Left colon (tissue), 2 donors: ENCODE results near the gene SIPA1. TPM values are rescaled to one million over a fixed set of nuclear protein-coding genes. Genes with fewer than 3 reads are reported as not detected.

Source experiments
- ATAC-seq: fragments of 200-7000 bp; cut with Tn5 transposase; one replicate; pipeline ENCODE4 v1.9.1; 2020; ENCODE audit warnings: mild to moderate bottlenecking, moderate library complexity
- DNase-seq, 2 donors: peaks; one replicate each; pipeline ENCODE4 v3.0.0-alpha.2; 2020
- intact Hi-C, 2 donors: fragments of 100-400 bp; cut with DNase I in 1 of 2; cut with micrococcal nuclease in 1 of 2; formaldehyde crosslinking; loops; one replicate each; pipeline versions ENCODE4 v1.11.2 to v1.14.0; 2022; cut with DNase I, micrococcal nuclease
- long read RNA-seq: library from polyadenylated mRNA; unstranded; transcript quantifications from one replicate; pipeline ENCODE4 v2.0.0, GENCODE V29; 2021
- total RNA-seq, 2 donors: library from RNA; stranded (reverse); fragmentation: NEBNext Ultra II Directional; extraction: Animal tissue kit (Norgen Biotek cat#: 25700); gene quantifications; one replicate each; pipeline ENCODE4 v1.2.1, GENCODE V29; 2021
- donor health status: DM: no; HTN: no; CAD: no.
- donor health status: DM: yes; HTN: yes; CAD: no.

Gene SIPA1
- total RNA-seq = 10 to 100 TPM; 25.5 to 34.3 TPM
- long read RNA-seq, partial matches to known transcripts = 33 of 38 reads
- long read RNA-seq, other reads (novel, unspliced or antisense) = 3 of 38 reads

- peak; percentile 89 for ATAC-seq
- peak; percentile 64 to 77 for DNase-seq
- intact Hi-C loops = no loop called here
Measured at GRCh38 chr11:65637794-65638419, at the start of gene SIPA1. TSS of gene SIPA1 (plus strand) at chr11:65638101. CDS start at chr11:65640922, 2,821 bp downstream.

- peak; percentile 74 to 78 for DNase-seq
- intact Hi-C loops = no loop called here
- peak; percentile 63 for ATAC-seq
Measured at GRCh38 chr11:65588199-65589054, 49.5 kb upstream of the SIPA1 start.

GRCh38 chr11:65589444-65590239 is 48.3 kb upstream of the SIPA1 start:
- no peak for DNase-seq
- no peak for ATAC-seq
- intact Hi-C loops = no loop called here

GRCh38 chr11:65590240-65590738 is 47.6 kb upstream of the SIPA1 start:
- intact Hi-C loops = no loop called here
- DNase-seq (peak in 1 of 2 donors; percentile 47), ATAC-seq (no peak)

- intact Hi-C loops = no loop called here
- DNase-seq (peak in 1 of 2 donors; percentile 71), ATAC-seq (peak; percentile 71)
Measured at GRCh38 chr11:65591939-65592857, 45.7 kb upstream of the SIPA1 start.

- no peak for ATAC-seq
- no peak for DNase-seq
- intact Hi-C loops = no loop called here
Measured at GRCh38 chr11:65592858-65593517, 44.9 kb upstream of the SIPA1 start.

- ATAC-seq (no peak), DNase-seq (peak in 1 of 2 donors; percentile 63)
- intact Hi-C loops = no loop called here
Measured at GRCh38 chr11:65593518-65594414, 44.1 kb upstream of the SIPA1 start.

- DNase-seq (no peak), ATAC-seq (no peak)
- intact Hi-C loops = no loop called here
Measured at GRCh38 chr11:65595131-65595530, 42.8 kb upstream of the SIPA1 start.

- intact Hi-C loops = no loop called here
- DNase-seq = peak in 1 of 2 donors; percentile 47
- peak; percentile 39 for ATAC-seq
Measured at GRCh38 chr11:65595543-65596281, 42.2 kb upstream of the SIPA1 start, which contains the start of gene KCNK7. TSS of gene KCNK7 (minus strand) at chr11:65595800. CDS start at chr11:65595772, 28 bp downstream.

GRCh38 chr11:65596520-65596919 is 41.4 kb upstream of the SIPA1 start:
- DNase-seq = no peak
- no peak for ATAC-seq
- intact Hi-C loops = no loop called here

GRCh38 chr11:65598258-65598699 is 39.6 kb upstream of the SIPA1 start:
- ATAC-seq (no peak), DNase-seq (no peak)
- intact Hi-C loops = no loop called here

- DNase-seq (no peak), ATAC-seq (no peak)
- intact Hi-C loops = no loop called here
Measured at GRCh38 chr11:65599216-65599954, 38.5 kb upstream of the SIPA1 start.

GRCh38 chr11:65599955-65600246 is 38.0 kb upstream of the SIPA1 start:
- intact Hi-C loops = no loop called here
- DNase-seq (no peak), ATAC-seq (no peak)

- intact Hi-C loops = no loop called here
- ATAC-seq = no peak
- DNase-seq = no peak
Measured at GRCh38 chr11:65604258-65604657, 33.6 kb upstream of the SIPA1 start.

GRCh38 chr11:65606876-65607613 is 30.9 kb upstream of the SIPA1 start:
- peak; percentile 89 to 91 for DNase-seq
- ATAC-seq = peak; percentile 97
- intact Hi-C loops = no loop called here
